Neuronal stem cell (in vitro differentiated cells): ENCODE measurements around the gene PRUNE2.

Experiments
- DNase-seq: peaks from one replicate; pipeline ENCODE4 v3.0.0-alpha.2; 2013; ENCODE audit warnings: low spot score
- H2AFZ ChIP-seq: one replicate; pipeline ENCODE4 v1.6.1; 2013; ENCODE audit warnings: mild to moderate bottlenecking, low read length, inconsistent platforms
- H2AK5ac ChIP-seq: 2 replicates; pipeline ENCODE4 v1.6.1; 2013; ENCODE audit warnings: low read depth, mild to moderate bottlenecking, inconsistent platforms, low read length, moderate library complexity, mixed read lengths
- H2BK120ac ChIP-seq: 2 replicates; pipeline ENCODE4 v1.6.1; 2013; ENCODE audit warnings: low read depth, mild to moderate bottlenecking, inconsistent platforms, low read length, moderate library complexity, mixed read lengths
- H2BK12ac ChIP-seq: one replicate; pipeline ENCODE4 v1.6.1; 2013; ENCODE audit warnings: low read length, inconsistent platforms
- H2BK15ac ChIP-seq: 2 replicates; pipeline ENCODE4 v1.6.1; 2013; ENCODE audit warnings: mild to moderate bottlenecking, low read length, inconsistent platforms, mixed read lengths
- H2BK5ac ChIP-seq: one replicate; pipeline ENCODE4 v1.6.1; 2013; ENCODE audit warnings: inconsistent platforms, mild to moderate bottlenecking, low read length, moderate library complexity
- H3K14ac ChIP-seq: one replicate; pipeline ENCODE4 v1.6.1; 2013; ENCODE audit warnings: low read length, inconsistent platforms
- H3K18ac ChIP-seq: 2 replicates; pipeline ENCODE4 v1.6.1; 2013; ENCODE audit warnings: low read length, inconsistent platforms
- H3K23ac ChIP-seq: 2 replicates; pipeline ENCODE4 v1.6.1; 2013; ENCODE audit warnings: low read depth, mild to moderate bottlenecking, mixed read lengths, low read length, inconsistent platforms; ENCODE audit not compliant: poor library complexity
- H3K27ac ChIP-seq: replicated peaks from 3 replicates; pipeline ENCODE4 v1.5.1; 2013; ENCODE audit warnings: low read length, inconsistent platforms
- H3K27me3 ChIP-seq, 3 experiments: 2 replicates each; pipeline ENCODE4 v1.6.1; 2013; ENCODE audit warnings: low read length in 3 of 3, mild to moderate bottlenecking in 2 of 3, inconsistent platforms in 1 of 3, low read depth in 1 of 3, mixed read lengths in 1 of 3, moderate library complexity in 1 of 3; ENCODE audit not compliant: control insufficient read depth in 3 of 3, insufficient read depth in 3 of 3
- H3K36me3 ChIP-seq, 2 donors: replicated peaks in 1 of 2; 2 replicates each; pipeline ENCODE4 v1.6.1; 2013; ENCODE audit warnings: low read length in 2 of 2; ENCODE audit not compliant: control insufficient read depth in 2 of 2, insufficient read depth in 2 of 2
- H3K4ac ChIP-seq: 2 replicates; pipeline ENCODE4 v1.6.1; 2013; ENCODE audit warnings: inconsistent platforms, mild to moderate bottlenecking, low read length, moderate library complexity
- H3K4me1 ChIP-seq, 2 donors: 1 replicate in 1 of 2; 2 replicates in 1 of 2; pipeline ENCODE4 v1.6.1; 2013; ENCODE audit warnings: low read length in 2 of 2, low read depth in 1 of 2; ENCODE audit not compliant: control insufficient read depth in 2 of 2, insufficient read depth in 1 of 2
- H3K4me2 ChIP-seq: one replicate; pipeline ENCODE4 v1.6.1; 2013; ENCODE audit warnings: mild to moderate bottlenecking, low read length, inconsistent platforms; ENCODE audit not compliant: insufficient read depth, poor library complexity, severe bottlenecking
- H3K4me3 ChIP-seq, 2 donors: 2 replicates each; pipeline ENCODE4 v1.5.1; 2013; ENCODE audit warnings: low read length in 2 of 2, mild to moderate bottlenecking in 2 of 2, inconsistent platforms in 1 of 2, moderate library complexity in 1 of 2
- H3K79me1 ChIP-seq: one replicate; pipeline ENCODE4 v1.6.1; 2013; ENCODE audit warnings: low read depth, mild to moderate bottlenecking, inconsistent platforms, low read length, moderate library complexity
- H3K9ac ChIP-seq: one replicate; pipeline ENCODE4 v1.6.1; 2013; ENCODE audit warnings: mild to moderate bottlenecking, low read depth, low read length, inconsistent platforms; ENCODE audit not compliant: poor library complexity
- H3K9me3 ChIP-seq, 2 donors: replicated peaks in 1 of 2; 2 replicates each; pipeline versions ENCODE3 to v1.6.1; 2013; ENCODE audit warnings: low read length in 2 of 2, mild to moderate bottlenecking in 2 of 2, inconsistent platforms in 1 of 2, low read depth in 1 of 2, mixed read lengths in 1 of 2, moderate library complexity in 1 of 2; ENCODE audit not compliant: control insufficient read depth in 2 of 2, insufficient read depth in 1 of 2
- H4K8ac ChIP-seq: one replicate; pipeline ENCODE4 v1.6.1; 2013; ENCODE audit warnings: low read depth, mild to moderate bottlenecking, inconsistent platforms, low read length, moderate library complexity
- H4K91ac ChIP-seq: one replicate; pipeline ENCODE4 v1.6.1; 2013; ENCODE audit warnings: low read length, low read depth, mild to moderate bottlenecking, inconsistent platforms; ENCODE audit not compliant: poor library complexity
- WGBS, 2 donors: extraction: QIAGEN DNeasy Blood & Tissue Kit; methylation state at CpG; one replicate each; pipeline ENCODE4 v1.1.7; 2013; ENCODE audit warnings: missing lambda C conversion rate in 2 of 2, mixed read lengths in 1 of 2; ENCODE audit not compliant: insufficient read length in 2 of 2, insufficient replicate concordance in 1 of 2; ENCODE audit errors: extremely low coverage in 2 of 2; 5-methylcytosine and 5-hydroxymethylcytosine counted together

Gene PRUNE2

GRCh38 chr9:76855015-76855414 lies 50.9 kb downstream of the PRUNE2 start:
- no peaks in the 10 kb centered on the region for H3K79me1 ChIP-seq
- H3K27me3 ChIP-seq, result no peaks in the 10 kb centered on the region
- no peak overlapping the region for H2AFZ ChIP-seq
- H2BK5ac ChIP-seq, result no peak overlapping the region
- H3K23ac ChIP-seq, result no peak overlapping the region
- H3K4ac ChIP-seq, result no peak overlapping the region
- no peak overlapping the region for H4K91ac ChIP-seq
- no peaks in the 10 kb centered on the region for H3K9me3 ChIP-seq
- no peak overlapping the region for H3K4me3 ChIP-seq
- no CpG with 5 or more reads among the region's 1 CpG for WGBS, 2 donors
- no peaks in the 10 kb centered on the region for H3K36me3 ChIP-seq
- no peak overlapping the region for H4K8ac ChIP-seq
- no peak for DNase-seq
- H2BK15ac ChIP-seq, result no peak overlapping the region
- no peak overlapping the region for H2AK5ac ChIP-seq
- H3K27ac ChIP-seq, result no peak overlapping the region
- no peak overlapping the region for H3K4me2 ChIP-seq
- no peak overlapping the region for H2BK120ac ChIP-seq
- no peak overlapping the region for H3K18ac ChIP-seq
- no peak overlapping the region for H2BK12ac ChIP-seq
- H3K4me1 ChIP-seq, result no peaks in the 10 kb centered on the region
- H3K14ac ChIP-seq, result no peak overlapping the region
- no peak overlapping the region for H3K9ac ChIP-seq

- Histone ChIP-seq H2BK5ac (no peak overlapping the region), H2BK12ac (no peak overlapping the region), H3K27ac (no peak overlapping the region), H2BK120ac (no peak overlapping the region), H2AK5ac (no peak overlapping the region), H3K4me2 (no peak overlapping the region), H3K9ac (no peak overlapping the region), H3K23ac (no peak overlapping the region), H3K14ac (no peak overlapping the region), H3K79me1 (no peaks in the 10 kb centered on the region), H4K91ac (no peak overlapping the region), H2BK15ac (no peak overlapping the region), H3K18ac (no peak overlapping the region), H3K4me1 (no peaks in the 10 kb centered on the region), H3K36me3 (no peaks in the 10 kb centered on the region), H2AFZ (peak overlapping the region; percentile 8), H3K4me3 (no peak overlapping the region), H3K9me3 (no peaks in the 10 kb centered on the region), H3K4ac (no peak overlapping the region), H3K27me3 (no peaks in the 10 kb centered on the region), H4K8ac (no peak overlapping the region)
- DNase-seq, result no peak
- no CpG with 5 or more reads among the region's 2 CpGs for WGBS, 2 donors
Measured at GRCh38 chr9:76852026-76852425, 53.9 kb downstream of the PRUNE2 start.

GRCh38 chr9:76846297-76846696 lies 59.6 kb downstream of the PRUNE2 start:
- H2BK12ac ChIP-seq, result no peak overlapping the region
- H2AFZ ChIP-seq, result no peak overlapping the region
- H3K4me2 ChIP-seq, result no peak overlapping the region
- H3K18ac ChIP-seq, result no peak overlapping the region
- no peak overlapping the region for H3K23ac ChIP-seq
- H3K4me1 ChIP-seq, result peaks cover 0 to 1% of the 10 kb centered on the region in 2 donors
- no peak overlapping the region for H3K9ac ChIP-seq
- H3K4ac ChIP-seq, result no peak overlapping the region
- H3K9me3 ChIP-seq, result no peaks in the 10 kb centered on the region
- no peak overlapping the region for H3K27ac ChIP-seq
- no peak for DNase-seq
- no peaks in the 10 kb centered on the region for H3K36me3 ChIP-seq
- no peak overlapping the region for H3K4me3 ChIP-seq
- H3K27me3 ChIP-seq, result no peaks in the 10 kb centered on the region
- no peak overlapping the region for H3K14ac ChIP-seq
- no peak overlapping the region for H4K91ac ChIP-seq
- H4K8ac ChIP-seq, result no peak overlapping the region
- no peak overlapping the region for H2BK15ac ChIP-seq
- H3K79me1 ChIP-seq, result no peaks in the 10 kb centered on the region
- no CpG with 5 or more reads among the region's 9 CpGs for WGBS, 2 donors
- H2BK120ac ChIP-seq, result no peak overlapping the region
- no peak overlapping the region for H2BK5ac ChIP-seq
- no peak overlapping the region for H2AK5ac ChIP-seq

DNA sequence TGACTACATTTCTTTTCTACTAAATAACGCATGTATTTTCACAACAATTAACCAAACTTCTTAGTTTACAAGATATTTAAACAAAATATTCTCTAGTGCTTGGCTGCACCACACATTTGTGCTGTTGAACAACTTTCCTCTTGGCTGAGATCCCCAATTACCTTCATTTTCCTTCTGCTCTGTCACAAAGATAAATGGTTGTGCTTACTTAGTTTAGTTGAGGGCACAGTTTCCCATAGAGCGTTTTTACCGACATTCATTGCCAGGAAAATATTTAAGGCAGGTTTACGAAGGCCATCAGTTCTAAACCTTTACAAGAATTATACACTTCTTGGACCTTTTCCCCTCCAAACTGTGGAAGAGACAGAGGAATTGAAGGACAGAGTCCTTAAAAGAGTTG lies 60.7 kb downstream of the PRUNE2 start:
- Histone ChIP-seq H3K27ac (no peak overlapping the region), H4K91ac (no peak overlapping the region), H3K79me1 (no peaks in the 10 kb centered on the region), H3K18ac (no peak overlapping the region), H2AFZ (no peak overlapping the region), H3K14ac (no peak overlapping the region), H3K4me1 (peaks cover 0 to 1% of the 10 kb centered on the region in 2 donors), H3K4me2 (no peak overlapping the region), H3K27me3 (no peaks in the 10 kb centered on the region), H4K8ac (no peak overlapping the region), H3K4me3 (no peak overlapping the region), H3K4ac (no peak overlapping the region), H3K9me3 (no peaks in the 10 kb centered on the region), H2BK12ac (no peak overlapping the region), H3K36me3 (no peaks in the 10 kb centered on the region), H2AK5ac (no peak overlapping the region), H2BK120ac (no peak overlapping the region), H2BK15ac (no peak overlapping the region), H2BK5ac (no peak overlapping the region), H3K9ac (no peak overlapping the region), H3K23ac (no peak overlapping the region)
- WGBS, 2 donors, result no CpG with 5 or more reads among the region's 4 CpGs
- no peak for DNase-seq
